Keratinocyte (primary cell): ENCODE measurements around the gene TEX53. TPM values are rescaled to one million over a fixed set of nuclear protein-coding genes. Genes with fewer than 3 reads are reported as not detected.

Experiments used
- DNase-seq: peaks from one replicate; pipeline ENCODE4 v3.0.0-alpha.2; 2011; ENCODE audit warnings: low read depth, missing footprints, low spot score
- FAIRE-seq: peaks from 2 replicates; lab custom pipeline; 2011; peaks lifted over from hg19 to GRCh38; lab: Jason Lieb, UNC
- H2AFZ ChIP-seq: 2 replicates; pipeline ENCODE4 v1.6.0; 2012; ENCODE audit warnings: low read length, control low read depth, inconsistent platforms; ENCODE audit not compliant: control insufficient read depth
- H3K27ac ChIP-seq: 2 replicates; pipeline ENCODE4 v1.5.1; 2011; ENCODE audit warnings: low read length; ENCODE audit not compliant: control insufficient read depth, insufficient read depth
- H3K27me3 ChIP-seq: 3 replicates; pipeline ENCODE4 v1.6.0; 2011; ENCODE audit warnings: low read length; ENCODE audit not compliant: control insufficient read depth, insufficient read depth; ENCODE audit errors: extremely low read depth
- H3K36me3 ChIP-seq, 2 experiments: 2 replicates in 1 of 2; 3 replicates in 1 of 2; pipeline ENCODE4 v1.5.1; 2011; ENCODE audit warnings: low read length in 2 of 2, mild to moderate bottlenecking in 1 of 2; ENCODE audit not compliant: control insufficient read depth in 2 of 2, insufficient read depth in 2 of 2; ENCODE audit errors: extremely low read depth in 1 of 2
- H3K4me1 ChIP-seq: 3 replicates; pipeline ENCODE4 v1.5.1; 2011; ENCODE audit warnings: low read length; ENCODE audit not compliant: control insufficient read depth, insufficient read depth; ENCODE audit errors: extremely low read depth
- H3K4me2 ChIP-seq: 3 replicates; pipeline ENCODE4 v1.6.0; 2011; ENCODE audit warnings: low read depth, low read length; ENCODE audit not compliant: control insufficient read depth, insufficient read depth; ENCODE audit errors: extremely low read depth
- H3K4me3 ChIP-seq, 3 experiments: fragments of 200-600 bp in 1 of 3; sonication (generic) in 1 of 3; 2 replicates in 2 of 3; 3 replicates in 1 of 3; pipeline ENCODE4 v1.5.1; 2011 to 2016; ENCODE audit warnings: low read length in 3 of 3, mild to moderate bottlenecking in 3 of 3, control low read depth in 2 of 3, inconsistent platforms in 1 of 3, low read depth in 1 of 3, mixed read lengths in 1 of 3, mixed run types in 1 of 3, moderate library complexity in 1 of 3; ENCODE audit not compliant: control insufficient read depth in 2 of 3, insufficient read depth in 2 of 3; ENCODE audit errors: extremely low read depth in 1 of 3
- H3K79me2 ChIP-seq: 2 replicates; pipeline ENCODE4 v1.6.0; 2012; ENCODE audit warnings: low read length; ENCODE audit not compliant: control insufficient read depth, insufficient read depth
- H3K9ac ChIP-seq: 3 replicates; pipeline ENCODE4 v1.6.0; 2011; ENCODE audit warnings: low read length; ENCODE audit not compliant: control insufficient read depth, insufficient read depth; ENCODE audit errors: extremely low read depth
- H3K9me1 ChIP-seq: 3 replicates; pipeline ENCODE4 v1.6.0; 2011; ENCODE audit warnings: low read length; ENCODE audit not compliant: control insufficient read depth, insufficient read depth; ENCODE audit errors: extremely low read depth
- H3K9me3 ChIP-seq: 2 replicates; pipeline ENCODE4 v1.5.1; 2012; ENCODE audit warnings: low read depth, low read length; ENCODE audit not compliant: control insufficient read depth
- H4K20me1 ChIP-seq: 3 replicates; pipeline ENCODE4 v1.6.0; 2011; ENCODE audit warnings: low read length; ENCODE audit not compliant: control insufficient read depth, insufficient read depth; ENCODE audit errors: extremely low read depth
- EZH2 ChIP-seq: IDR thresholded peaks from one replicate; pipeline ENCODE4 v1.6.1; 2012; ENCODE audit warnings: inconsistent platforms, mild to moderate bottlenecking, low read length, moderate library complexity
- dilution Hi-C: fragments of 300-500 bp; cut with MboI; formaldehyde crosslinking; loops from one replicate; pipeline ENCODE4 v1.7.0; 2020; ENCODE audit warnings: low sequenced_read_pairs; ENCODE audit not compliant: extremely low pct_ligation_motif_present
- polyA plus RNA-seq, 5 experiments: library from polyadenylated mRNA; depleted of rRNA in 3 of 5; stranded (reverse) in 3 of 5; stranded (forward) in 1 of 5; unstranded in 1 of 5; fragments of >200 nt; gene quantifications; 1 replicate in 1 of 5; 2 replicates in 3 of 5; 3 replicates in 1 of 5; pipeline versions ENCODE4 v1.2.1 to v1.2.3, GENCODE V29; 2011 to 2012; ENCODE audit warnings: missing spikeins in 2 of 5, low read depth in 1 of 5, low replicate concordance in 1 of 5
- TF ChIP-seq, protein P1 (sequence below), 3 experiments: IDR thresholded peaks in 1 of 3; conservative IDR thresholded peaks in 1 of 3; optimal IDR thresholded peaks in 1 of 3; 2 replicates in 2 of 3; 3 replicates in 1 of 3; pipeline versions ENCODE3 to v1.5.1; 2011; ENCODE audit warnings: low read length in 3 of 3, mild to moderate bottlenecking in 3 of 3, moderate library complexity in 2 of 3, control low read depth in 1 of 3, inconsistent platforms in 1 of 3; ENCODE audit not compliant: insufficient read depth in 2 of 3; ENCODE audit errors: extremely low read depth in 1 of 3

TEX53 gene
- polyA plus RNA-seq, 1 donor (not counting 4 experiments of a cell fraction or from before 2014, with no cell fraction given): not detected

DNA sequence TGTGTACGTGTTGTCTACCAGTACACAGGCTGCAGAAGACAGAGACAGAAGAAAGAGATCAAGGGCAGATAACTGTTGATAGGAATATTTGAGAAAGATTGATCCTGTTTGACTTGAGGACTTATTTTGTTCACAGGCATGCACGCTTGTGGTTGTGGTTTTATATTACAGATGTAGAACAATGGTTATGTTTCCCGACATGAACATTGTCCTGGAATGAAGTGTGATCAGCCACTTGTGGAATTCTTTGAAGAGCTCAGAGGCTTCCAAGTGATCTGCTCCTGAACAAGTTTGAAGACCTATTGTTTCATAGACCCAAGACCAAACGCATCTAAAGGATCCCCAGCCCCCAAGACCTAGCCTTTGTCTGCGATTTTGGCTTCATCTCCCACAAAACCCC is 13.7 kb downstream of the TEX53 start:
- no peaks in the 10 kb centered on the region for H3K79me2 ChIP-seq
- FAIRE-seq (no peak), DNase-seq (no peak)
- H3K9me1 ChIP-seq: no peaks in the 10 kb centered on the region
- H3K9me3 ChIP-seq: no peaks in the 10 kb centered on the region
- no peak overlapping the region for H2AFZ ChIP-seq
- no peak overlapping the region for H3K4me3 ChIP-seq
- no peak overlapping the region for H3K27ac ChIP-seq
- H3K4me2 ChIP-seq: no peak overlapping the region
- no peaks in the 10 kb centered on the region for H4K20me1 ChIP-seq
- dilution Hi-C loops: no loop called here
- TF ChIP-seq EZH2: no peak
- TF ChIP-seq, protein P1, sequence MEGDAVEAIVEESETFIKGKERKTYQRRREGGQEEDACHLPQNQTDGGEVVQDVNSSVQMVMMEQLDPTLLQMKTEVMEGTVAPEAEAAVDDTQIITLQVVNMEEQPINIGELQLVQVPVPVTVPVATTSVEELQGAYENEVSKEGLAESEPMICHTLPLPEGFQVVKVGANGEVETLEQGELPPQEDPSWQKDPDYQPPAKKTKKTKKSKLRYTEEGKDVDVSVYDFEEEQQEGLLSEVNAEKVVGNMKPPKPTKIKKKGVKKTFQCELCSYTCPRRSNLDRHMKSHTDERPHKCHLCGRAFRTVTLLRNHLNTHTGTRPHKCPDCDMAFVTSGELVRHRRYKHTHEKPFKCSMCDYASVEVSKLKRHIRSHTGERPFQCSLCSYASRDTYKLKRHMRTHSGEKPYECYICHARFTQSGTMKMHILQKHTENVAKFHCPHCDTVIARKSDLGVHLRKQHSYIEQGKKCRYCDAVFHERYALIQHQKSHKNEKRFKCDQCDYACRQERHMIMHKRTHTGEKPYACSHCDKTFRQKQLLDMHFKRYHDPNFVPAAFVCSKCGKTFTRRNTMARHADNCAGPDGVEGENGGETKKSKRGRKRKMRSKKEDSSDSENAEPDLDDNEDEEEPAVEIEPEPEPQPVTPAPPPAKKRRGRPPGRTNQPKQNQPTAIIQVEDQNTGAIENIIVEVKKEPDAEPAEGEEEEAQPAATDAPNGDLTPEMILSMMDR (optimal IDR thresholded peaks at IDR 0.05 in 1 of 3, IDR thresholded peaks at IDR 0.05 in 1 of 3, conservative IDR thresholded peaks at IDR 0.05 in 1 of 3; ENCODE audit: extremely low read depth in 1 of 3, insufficient read depth in 2 of 3, low read length in 3 of 3): no peak
- H3K36me3 ChIP-seq: peaks cover 0 to 8% of the 10 kb centered on the region in 2 experiments
- no peaks in the 10 kb centered on the region for H3K4me1 ChIP-seq
- no peaks in the 10 kb centered on the region for H3K27me3 ChIP-seq
- H3K9ac ChIP-seq: no peak overlapping the region

DNA sequence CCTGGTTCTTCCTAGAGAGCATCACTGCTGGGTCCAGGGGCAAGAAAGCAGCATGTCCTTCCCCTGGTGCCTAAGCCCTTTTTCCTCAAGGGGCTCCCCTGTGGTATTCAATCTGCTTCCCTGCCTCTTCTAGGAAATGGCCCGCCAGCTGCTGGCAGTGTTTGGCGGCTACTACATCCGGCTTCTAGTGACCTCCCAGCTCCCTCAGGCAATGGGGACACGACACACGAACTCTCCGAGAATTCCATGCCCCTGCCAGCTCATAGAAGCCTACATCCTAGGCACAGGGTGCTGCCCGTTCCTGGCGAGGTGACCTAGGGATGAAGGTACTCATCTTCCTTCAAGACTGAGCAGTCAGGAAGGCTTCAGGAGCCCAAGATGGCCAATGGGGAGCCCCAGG is 14.6 kb downstream of the TEX53 start:
- DNase-seq (no peak), FAIRE-seq (no peak)
- Histone ChIP-seq H3K4me1 (no peaks in the 10 kb centered on the region), H2AFZ (no peak overlapping the region), H3K36me3 (peaks cover 0 to 9% of the 10 kb centered on the region in 2 experiments), H3K9me3 (no peaks in the 10 kb centered on the region), H3K4me3 (no peak overlapping the region), H4K20me1 (no peaks in the 10 kb centered on the region), H3K4me2 (no peak overlapping the region), H3K9me1 (no peaks in the 10 kb centered on the region), H3K79me2 (no peaks in the 10 kb centered on the region), H3K27me3 (no peaks in the 10 kb centered on the region), H3K27ac (no peak overlapping the region), H3K9ac (no peak overlapping the region)
- dilution Hi-C loops: no loop called here
- TF ChIP-seq, protein P1 (optimal IDR thresholded peaks at IDR 0.05 in 1 of 3, IDR thresholded peaks at IDR 0.05 in 1 of 3, conservative IDR thresholded peaks at IDR 0.05 in 1 of 3; ENCODE audit: extremely low read depth in 1 of 3, insufficient read depth in 2 of 3, low read length in 3 of 3): no peak
- TF ChIP-seq EZH2: no peak
